GM12801 (cell line): ENCODE results near the gene CLK2.

Source experiments
- CTCF ChIP-seq: IDR thresholded peaks from one replicate; pipeline ENCODE4 v1.5.1; 2011; ENCODE audit warnings: control low read depth; ENCODE audit not compliant: insufficient read length; ENCODE audit errors: extremely low read depth

Gene CLK2

GRCh38 chr1:155226188-155226909 is 47.0 kb downstream of the CLK2 start:
- TF ChIP-seq CTCF: no peak

GRCh38 chr1:155223047-155223446 is 50.3 kb downstream of the CLK2 start:
- TF ChIP-seq CTCF: no peak

GRCh38 chr1:155219592-155220031 is 53.7 kb downstream of the CLK2 start:
- no peak for TF ChIP-seq CTCF

- no peak for TF ChIP-seq CTCF
Observed at GRCh38 chr1:155218854-155219591, 54.3 kb downstream of the CLK2 start.
